ENCODE data around the gene ST6GALNAC2.
"Not testable (repeated sequence)": the region's sequence is repeated elsewhere in the genome, so short reads cannot be mapped to it uniquely, and the experiment has no call there.

Gene ST6GALNAC2

DNA sequence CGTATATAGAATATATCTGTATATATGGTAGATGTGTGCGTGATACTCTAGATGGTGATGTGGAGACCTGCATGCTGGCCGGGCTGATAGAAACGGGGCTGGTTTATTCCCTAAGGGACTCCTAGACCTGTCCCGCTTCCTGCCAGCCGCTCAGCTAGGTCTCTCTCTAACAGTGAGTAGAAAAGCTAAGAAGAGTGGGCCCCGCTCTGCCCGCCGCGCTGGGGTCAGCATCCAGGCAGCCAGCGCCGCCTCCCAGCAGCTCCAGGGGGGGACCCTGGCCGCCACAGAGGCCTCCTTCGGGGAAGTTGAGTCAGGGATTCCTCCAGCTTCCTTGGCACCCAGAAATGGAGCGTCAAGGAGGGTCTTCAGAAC, 57.5 kb downstream of the ST6GALNAC2 start:
- H3K27me3 ChIP-seq (ENCODE audit: control insufficient read depth, insufficient read depth, low read length): no peaks in the 10 kb centered on the region
- H3K79me2 ChIP-seq: no peaks in the 10 kb centered on the region
- H3K4me2 ChIP-seq (ENCODE audit: low read length): no peak overlapping the region
- H3K27ac ChIP-seq: peak overlapping the region; percentile 81
- H3K4me3 ChIP-seq (ENCODE audit: low read depth, low read length): no peak overlapping the region
- TF ChIP-seq, protein P1, sequence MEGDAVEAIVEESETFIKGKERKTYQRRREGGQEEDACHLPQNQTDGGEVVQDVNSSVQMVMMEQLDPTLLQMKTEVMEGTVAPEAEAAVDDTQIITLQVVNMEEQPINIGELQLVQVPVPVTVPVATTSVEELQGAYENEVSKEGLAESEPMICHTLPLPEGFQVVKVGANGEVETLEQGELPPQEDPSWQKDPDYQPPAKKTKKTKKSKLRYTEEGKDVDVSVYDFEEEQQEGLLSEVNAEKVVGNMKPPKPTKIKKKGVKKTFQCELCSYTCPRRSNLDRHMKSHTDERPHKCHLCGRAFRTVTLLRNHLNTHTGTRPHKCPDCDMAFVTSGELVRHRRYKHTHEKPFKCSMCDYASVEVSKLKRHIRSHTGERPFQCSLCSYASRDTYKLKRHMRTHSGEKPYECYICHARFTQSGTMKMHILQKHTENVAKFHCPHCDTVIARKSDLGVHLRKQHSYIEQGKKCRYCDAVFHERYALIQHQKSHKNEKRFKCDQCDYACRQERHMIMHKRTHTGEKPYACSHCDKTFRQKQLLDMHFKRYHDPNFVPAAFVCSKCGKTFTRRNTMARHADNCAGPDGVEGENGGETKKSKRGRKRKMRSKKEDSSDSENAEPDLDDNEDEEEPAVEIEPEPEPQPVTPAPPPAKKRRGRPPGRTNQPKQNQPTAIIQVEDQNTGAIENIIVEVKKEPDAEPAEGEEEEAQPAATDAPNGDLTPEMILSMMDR (IDR thresholded peaks at IDR 0.05): no peak
- H3K9ac ChIP-seq: no peak overlapping the region
- no peaks in the 10 kb centered on the region for H3K36me3 ChIP-seq (ENCODE audit: control insufficient read depth, insufficient read depth, low read length)
- no peak overlapping the region for H2AFZ ChIP-seq
- no peaks in the 10 kb centered on the region for H3K9me3 ChIP-seq (ENCODE audit: control insufficient read depth, low read length)
- peaks cover 14% of the 10 kb centered on the region for H3K4me1 ChIP-seq

DNA sequence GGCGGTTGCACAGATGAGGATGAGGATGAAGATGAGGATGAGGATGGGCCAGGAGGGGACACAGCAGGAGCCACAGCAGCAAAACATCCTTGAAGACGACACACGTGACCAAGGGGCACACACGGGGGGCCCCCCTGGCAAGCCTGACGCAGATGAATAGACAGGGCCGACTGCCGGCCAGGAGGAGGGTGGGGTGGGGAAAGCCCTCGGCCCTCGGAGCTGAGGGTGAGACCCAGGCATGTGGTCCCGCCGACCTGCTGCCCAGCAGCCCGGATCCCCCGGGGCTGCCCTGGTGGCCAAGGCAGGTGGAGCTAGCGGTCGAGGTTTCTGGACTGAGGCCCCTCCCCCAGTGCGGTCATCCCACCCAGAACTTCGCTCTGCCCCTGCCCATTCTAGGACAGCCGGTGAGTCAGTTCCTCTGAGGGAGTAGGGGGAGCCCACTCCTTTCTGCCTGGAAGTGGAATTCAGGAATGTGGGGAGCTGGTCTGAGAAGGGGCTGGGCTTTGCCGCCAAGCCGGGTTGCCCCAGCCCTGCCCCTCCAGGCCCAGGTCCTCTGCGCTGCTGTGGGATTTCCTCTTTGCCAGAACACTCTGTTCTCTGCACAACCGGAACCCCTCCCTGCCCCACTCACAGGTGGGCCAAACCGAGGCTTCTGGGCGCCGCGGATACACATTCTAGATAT, 58.1 kb downstream of the ST6GALNAC2 start:
- Histone ChIP-seq H3K4me1 (peaks cover 14% of the 10 kb centered on the region), H3K4me2 (ENCODE audit: low read length) (no peak overlapping the region), H2AFZ (peak overlapping the region; percentile 38), H3K79me2 (no peaks in the 10 kb centered on the region), H3K36me3 (ENCODE audit: control insufficient read depth, insufficient read depth, low read length) (no peaks in the 10 kb centered on the region), H3K4me3 (ENCODE audit: low read depth, low read length) (no peak overlapping the region), H3K9ac (no peak overlapping the region), H3K9me3 (ENCODE audit: control insufficient read depth, low read length) (no peaks in the 10 kb centered on the region), H3K27me3 (ENCODE audit: control insufficient read depth, insufficient read depth, low read length) (no peaks in the 10 kb centered on the region), H3K27ac (peak overlapping the region; percentile 69)
- TF ChIP-seq, protein P1 (IDR thresholded peaks at IDR 0.05): no peak

DNA sequence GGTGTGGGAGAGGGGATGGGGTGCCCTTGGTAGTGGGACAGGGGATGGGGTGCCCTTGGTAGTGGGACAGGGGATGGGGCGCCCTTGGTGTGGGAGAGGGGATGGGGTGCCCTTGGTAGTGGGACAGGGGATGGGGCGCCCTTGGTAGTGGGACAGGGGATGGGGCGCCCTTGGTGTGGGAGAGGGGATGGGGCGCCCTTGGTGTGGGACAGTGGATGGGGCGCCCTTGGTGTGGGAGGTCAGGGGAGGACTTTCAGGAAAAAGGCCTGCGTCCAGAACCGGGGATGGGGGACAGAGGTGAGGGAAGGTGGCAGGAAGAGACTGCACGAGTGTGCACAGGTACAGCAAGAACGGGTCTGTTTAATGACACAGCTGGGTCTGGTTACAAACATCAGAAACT, 58.6 kb downstream of the ST6GALNAC2 start:
- Histone ChIP-seq H3K27ac (peak overlapping the region; percentile 69), H2AFZ (peak overlapping the region; percentile 38), H3K4me1 (peaks cover 14% of the 10 kb centered on the region)
- H3K27me3 ChIP-seq (ENCODE audit: control insufficient read depth, insufficient read depth, low read length); H3K9me3 ChIP-seq (ENCODE audit: control insufficient read depth, low read length); H3K9ac ChIP-seq; H3K79me2 ChIP-seq; H3K4me2 ChIP-seq (ENCODE audit: low read length); H3K36me3 ChIP-seq (ENCODE audit: control insufficient read depth, insufficient read depth, low read length); H3K4me3 ChIP-seq (ENCODE audit: low read depth, low read length): not testable (repeated sequence)

DNA sequence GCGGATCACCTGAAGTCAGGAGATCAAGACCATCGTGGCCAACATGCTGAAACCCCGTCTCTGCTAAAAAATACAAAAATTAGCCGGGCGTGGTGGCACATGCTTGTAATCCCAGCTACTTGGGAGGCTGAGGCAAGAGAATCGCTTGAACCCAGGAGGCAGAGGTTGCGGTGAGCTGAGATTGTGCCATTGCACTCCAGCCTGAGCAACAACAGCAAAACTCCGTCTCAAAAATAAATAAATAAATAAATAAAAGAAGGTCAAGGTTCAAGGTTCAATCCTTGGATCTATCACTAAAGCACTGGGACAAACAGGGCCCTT, 60.2 kb downstream of the ST6GALNAC2 start:
- peaks cover 12% of the 10 kb centered on the region for H3K4me1 ChIP-seq
- H3K36me3 ChIP-seq (ENCODE audit: control insufficient read depth, insufficient read depth, low read length); H3K79me2 ChIP-seq; H3K9ac ChIP-seq; H3K4me2 ChIP-seq (ENCODE audit: low read length); H3K27ac ChIP-seq; H3K27me3 ChIP-seq (ENCODE audit: control insufficient read depth, insufficient read depth, low read length); H3K9me3 ChIP-seq (ENCODE audit: control insufficient read depth, low read length); H2AFZ ChIP-seq; H3K4me3 ChIP-seq (ENCODE audit: low read depth, low read length): not testable (repeated sequence)

DNA sequence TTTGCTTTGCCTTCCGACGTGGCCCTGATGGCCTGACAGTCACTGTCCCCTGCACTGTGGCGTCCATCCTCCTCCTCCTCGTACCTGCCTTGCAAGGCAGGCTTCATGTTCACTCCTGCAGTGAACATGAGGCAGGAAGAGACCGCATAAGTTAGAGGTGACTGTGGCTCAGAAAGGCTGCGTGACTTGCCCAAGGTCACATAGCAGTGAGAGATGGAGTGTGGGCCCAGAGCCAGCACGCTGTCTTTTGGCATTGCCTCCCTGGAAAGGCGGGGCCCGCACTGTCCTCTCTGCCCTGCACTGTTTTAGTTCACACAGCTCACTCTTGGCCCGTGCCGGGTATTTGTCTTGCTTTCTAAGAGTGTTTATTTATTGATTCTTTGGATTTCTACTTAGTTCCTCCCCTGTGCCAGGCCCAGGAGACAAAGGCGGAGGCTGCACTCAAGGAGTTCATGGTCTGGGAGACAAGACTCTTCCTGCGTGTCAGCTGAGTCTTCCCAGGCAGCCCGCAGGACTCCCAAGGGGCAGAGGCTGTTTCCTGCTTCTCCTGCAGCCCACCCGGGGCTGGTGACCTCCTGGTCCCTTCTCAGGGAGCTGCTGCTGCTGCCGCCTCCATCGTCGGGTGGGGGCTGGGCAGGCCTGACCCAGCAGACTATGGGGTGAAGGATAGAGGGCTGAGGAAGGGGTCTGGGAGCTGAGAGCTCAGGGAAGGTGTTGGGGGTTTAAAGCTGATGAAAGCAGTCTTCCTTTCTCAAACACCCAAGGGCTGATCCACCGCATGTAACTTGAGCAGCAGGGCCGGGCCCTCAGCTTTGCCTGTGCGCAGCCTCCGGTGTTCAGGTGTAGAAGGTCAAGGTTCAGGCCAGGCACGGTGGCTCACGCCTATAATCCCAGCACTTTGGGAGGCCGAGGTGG, 60.8 kb downstream of the ST6GALNAC2 start:
- no peaks in the 10 kb centered on the region for H3K79me2 ChIP-seq
- H3K27ac ChIP-seq: peak overlapping the region; percentile 48
- no peak overlapping the region for H3K4me2 ChIP-seq (ENCODE audit: low read length)
- peak overlapping the region; percentile 3 for H2AFZ ChIP-seq
- TF ChIP-seq, protein P1 (IDR thresholded peaks at IDR 0.05): no peak
- no peaks in the 10 kb centered on the region for H3K36me3 ChIP-seq (ENCODE audit: control insufficient read depth, insufficient read depth, low read length)
- H3K9me3 ChIP-seq (ENCODE audit: control insufficient read depth, low read length): no peaks in the 10 kb centered on the region
- no peaks in the 10 kb centered on the region for H3K27me3 ChIP-seq (ENCODE audit: control insufficient read depth, insufficient read depth, low read length)
- H3K4me3 ChIP-seq (ENCODE audit: low read depth, low read length): no peak overlapping the region
- no peak overlapping the region for H3K9ac ChIP-seq
- peaks cover 12% of the 10 kb centered on the region for H3K4me1 ChIP-seq

All from parathyroid adenoma (tissue), 2 donors.